ENCODE data around the gene MAP3K10.

DNA sequence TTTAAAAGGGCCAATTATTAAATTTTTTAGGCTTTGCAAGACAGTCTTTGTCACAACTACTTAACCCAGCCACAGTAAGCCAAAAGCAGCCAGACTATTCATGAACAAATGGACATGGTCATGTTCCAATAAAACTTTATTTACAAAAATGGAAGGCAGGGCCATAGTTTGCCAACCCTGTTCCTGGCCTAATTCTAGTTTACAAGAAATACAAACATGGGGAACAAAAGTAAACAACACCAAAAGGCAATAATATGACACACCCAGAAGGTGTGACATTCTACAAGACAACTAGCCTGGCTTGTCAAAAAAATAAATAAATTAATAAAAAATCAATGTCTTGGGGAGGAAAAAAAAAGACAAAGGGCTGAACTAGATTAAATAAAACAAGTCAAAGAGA lies 60.0 kb downstream of the MAP3K10 start:
- TF ChIP-seq POLR2AphosphoS5 (IDR thresholded peaks at IDR 0.05; ENCODE audit: low read depth, low read length) (no peak), POLR2A (IDR thresholded peaks at IDR 0.05; ENCODE audit: low read depth, low read length) (no peak), SPI1 (IDR thresholded peaks at IDR 0.05; ENCODE audit: low read depth, low read length) (no peak)

Data from GM12891 (cell line).